B cell (primary cell): ENCODE measurements around the gene CALN1. TPM values are rescaled to one million over a fixed set of nuclear protein-coding genes. Genes with fewer than 3 reads are reported as not detected.

Experiments used
- ATAC-seq: fragments of 200-7000 bp; cut with Tn5 transposase; one replicate; pipeline ENCODE4 v1.10.0; 2021; ENCODE audit warnings: low read depth, mild to moderate bottlenecking, moderate number of reproducible peaks, moderate library complexity
- CTCF ChIA-PET: fragments of 350-600 bp; sonication (Branson Sonifier 250); formaldehyde crosslinking; loops from one replicate; lab custom pipeline; 2021; ENCODE audit warnings: antibody characterized with exemption, inconsistent platforms; lab: Charles Lee
- POLR2A ChIA-PET: fragments of 350-600 bp; sonication (Branson Sonifier 250); formaldehyde crosslinking; loops from one replicate; lab custom pipeline; 2021; ENCODE audit warnings: antibody characterized with exemption; lab: Charles Lee
- DNase-seq: peaks from one replicate; pipeline ENCODE4 v3.0.0; 2013
- H2AFZ ChIP-seq: 2 replicates; pipeline ENCODE4 v1.6.1; 2012; ENCODE audit warnings: mild to moderate bottlenecking, low read depth, low read length; ENCODE audit not compliant: insufficient read depth, poor library complexity, severe bottlenecking
- H3K27ac ChIP-seq, 2 donors: 1 replicate in 1 of 2; 2 replicates in 1 of 2; pipeline ENCODE4 v1.5.1; 2012 to 2013; ENCODE audit warnings: low read length in 2 of 2, mild to moderate bottlenecking in 2 of 2, moderate library complexity in 1 of 2
- H3K27me3 ChIP-seq, 4 experiments: fragments of 200-600 bp in 1 of 4; sonication (generic) in 1 of 4; replicated peaks in 1 of 4; 1 replicate in 2 of 4; 2 replicates in 2 of 4; pipeline versions ENCODE4 v1.6.1 to v1.7.0; 2013 to 2016; ENCODE audit warnings: low read length in 3 of 4, mild to moderate bottlenecking in 2 of 4, mixed read lengths in 1 of 4, moderate library complexity in 1 of 4; ENCODE audit not compliant: insufficient read depth in 4 of 4, control insufficient read depth in 3 of 4; ENCODE audit errors: control extremely low read depth in 1 of 4
- H3K36me3 ChIP-seq, 2 experiments: replicated peaks in 1 of 2; 1 replicate in 1 of 2; 2 replicates in 1 of 2; pipeline versions ENCODE4 v1.6.1 to v1.7.1; 2013; ENCODE audit warnings: low read length in 1 of 2; ENCODE audit not compliant: insufficient read depth in 2 of 2, control insufficient read depth in 1 of 2; ENCODE audit errors: control extremely low read depth in 1 of 2, extremely low read depth in 1 of 2
- H3K4me1 ChIP-seq, 2 donors: fragments of 200-600 bp in 1 of 2; sonication (generic) in 1 of 2; 1 replicate in 1 of 2; 2 replicates in 1 of 2; pipeline versions ENCODE4 v1.5.1 to v1.6.1; 2013 to 2017; ENCODE audit warnings: low read length in 2 of 2; ENCODE audit not compliant: control insufficient read depth in 2 of 2, insufficient read depth in 2 of 2
- H3K4me2 ChIP-seq: replicated peaks from 2 replicates; pipeline ENCODE3; 2012; ENCODE audit warnings: mild to moderate bottlenecking, low read depth, low read length; ENCODE audit not compliant: poor library complexity, severe bottlenecking
- H3K4me3 ChIP-seq, 5 experiments: fragments of 200-600 bp in 1 of 5; sonication (generic) in 1 of 5; 1 replicate in 3 of 5; 2 replicates in 2 of 5; pipeline versions ENCODE4 v1.5.1 to v1.7.0; 2011 to 2016; ENCODE audit warnings: low read length in 4 of 5, mild to moderate bottlenecking in 4 of 5, low read depth in 2 of 5, control low read depth in 1 of 5, moderate library complexity in 1 of 5; ENCODE audit not compliant: insufficient read depth in 1 of 5; ENCODE audit errors: control extremely low read depth in 1 of 5, extremely low read depth in 1 of 5
- H3K79me2 ChIP-seq: fragments of 200-600 bp; sonication (generic); one replicate; pipeline ENCODE4 v1.6.0; 2016; ENCODE audit warnings: low read length; ENCODE audit not compliant: control insufficient read depth, insufficient read depth
- H3K9ac ChIP-seq: fragments of 200-600 bp; sonication (generic); 2 replicates; pipeline ENCODE4 v1.6.1; 2017; ENCODE audit warnings: mild to moderate bottlenecking, low read length, moderate library complexity
- H3K9me3 ChIP-seq, 3 donors: one replicate each; pipeline versions ENCODE4 v1.6.1 to v1.7.1; 2013; ENCODE audit warnings: low read length in 2 of 3; ENCODE audit not compliant: control insufficient read depth in 2 of 3, insufficient read depth in 1 of 3; ENCODE audit errors: control extremely low read depth in 1 of 3
- H4K20me1 ChIP-seq: 2 replicates; pipeline ENCODE4 v1.6.0; 2012; ENCODE audit warnings: mild to moderate bottlenecking, low read length; ENCODE audit not compliant: insufficient read depth, control insufficient read depth, poor library complexity, severe bottlenecking
- H3K27ac Mint-ChIP-seq: one replicate; pipeline ENCODE4 v1.8.0; 2021; ENCODE audit warnings: mixed read lengths
- H3K27me3 Mint-ChIP-seq: one replicate; pipeline ENCODE4 v1.8.0; 2021; ENCODE audit warnings: mixed read lengths
- H3K4me1 Mint-ChIP-seq: one replicate; pipeline ENCODE4 v1.8.0; 2021; ENCODE audit warnings: mixed read lengths
- H3K4me3 Mint-ChIP-seq: one replicate; pipeline ENCODE4 v1.8.0; 2021; ENCODE audit warnings: mixed read lengths
- H3K9me3 Mint-ChIP-seq: one replicate; pipeline ENCODE4 v1.8.0; 2022; ENCODE audit warnings: mixed read lengths; ENCODE audit not compliant: insufficient read depth
- EZH2 ChIP-seq: IDR thresholded peaks from 2 replicates; pipeline ENCODE4 v1.6.1; 2012; ENCODE audit warnings: borderline replicate concordance, low read depth, mild to moderate bottlenecking, moderate library complexity, low read length; ENCODE audit not compliant: insufficient read depth, poor library complexity, severe bottlenecking
- WGBS: methylation state at CpG from one replicate; pipeline ENCODE4 v1.1.5; 2013; ENCODE audit warnings: missing lambda C conversion rate; ENCODE audit not compliant: insufficient coverage; 5-methylcytosine and 5-hydroxymethylcytosine counted together
- intact Hi-C: fragments of 100-400 bp; cut with micrococcal nuclease; formaldehyde crosslinking; loops from one replicate; pipeline ENCODE4 v1.10.0; 2022
- polyA plus RNA-seq: library from polyadenylated mRNA; depleted of rRNA; stranded (reverse); fragments of >200 nt; gene quantifications from 2 replicates; pipeline ENCODE4 v1.2.3, GENCODE V29; 2012
- total RNA-seq, 2 donors: library from RNA; stranded (reverse); fragments of 120-200 nt in 1 of 2; gene quantifications; 1 replicate in 1 of 2; 2 replicates in 1 of 2; pipeline versions ENCODE4 v1.2.3 to v1.2.4, GENCODE V29; 2013 to 2022
- TF ChIP-seq, protein P1 (sequence below): fragments of 200-600 bp; IDR thresholded peaks from one replicate; pipeline ENCODE4 v1.8.0; 2022; ENCODE audit warnings: antibody characterized with exemption, mild to moderate bottlenecking

Gene CALN1
- total and polyA plus RNA-seq, 2 donors (not counting 1 experiment from before 2014, with no cell fraction given) = not detected

- WGBS = 100% methylated on average over 3 of the region's 4 CpGs
- POLR2A ChIA-PET = no interaction called here
- H3K4me3 Mint-ChIP-seq = no peak overlapping the region
- H3K27me3 Mint-ChIP-seq = no peaks in the 10 kb centered on the region
- ATAC-seq (no peak), DNase-seq (no peak)
- Histone ChIP-seq H3K4me2 (no peak overlapping the region), H4K20me1 (no peaks in the 10 kb centered on the region), H3K4me3 (no peak overlapping the region), H3K27me3 (no peaks in the 10 kb centered on the region), H3K36me3 (no peaks in the 10 kb centered on the region), H2AFZ (no peak overlapping the region), H3K27ac (no peak overlapping the region), H3K4me1 (no peaks in the 10 kb centered on the region), H3K9ac (no peak overlapping the region), H3K79me2 (no peaks in the 10 kb centered on the region), H3K9me3 (peaks cover 0 to 3% (median 0%) of the 10 kb centered on the region in 3 donors)
- intact Hi-C loops = no loop called here
- peaks cover 2% of the 10 kb centered on the region for H3K9me3 Mint-ChIP-seq
- no peak overlapping the region for H3K27ac Mint-ChIP-seq
- no peaks in the 10 kb centered on the region for H3K4me1 Mint-ChIP-seq
- CTCF ChIA-PET = no interaction called here
- TF ChIP-seq, protein P1, sequence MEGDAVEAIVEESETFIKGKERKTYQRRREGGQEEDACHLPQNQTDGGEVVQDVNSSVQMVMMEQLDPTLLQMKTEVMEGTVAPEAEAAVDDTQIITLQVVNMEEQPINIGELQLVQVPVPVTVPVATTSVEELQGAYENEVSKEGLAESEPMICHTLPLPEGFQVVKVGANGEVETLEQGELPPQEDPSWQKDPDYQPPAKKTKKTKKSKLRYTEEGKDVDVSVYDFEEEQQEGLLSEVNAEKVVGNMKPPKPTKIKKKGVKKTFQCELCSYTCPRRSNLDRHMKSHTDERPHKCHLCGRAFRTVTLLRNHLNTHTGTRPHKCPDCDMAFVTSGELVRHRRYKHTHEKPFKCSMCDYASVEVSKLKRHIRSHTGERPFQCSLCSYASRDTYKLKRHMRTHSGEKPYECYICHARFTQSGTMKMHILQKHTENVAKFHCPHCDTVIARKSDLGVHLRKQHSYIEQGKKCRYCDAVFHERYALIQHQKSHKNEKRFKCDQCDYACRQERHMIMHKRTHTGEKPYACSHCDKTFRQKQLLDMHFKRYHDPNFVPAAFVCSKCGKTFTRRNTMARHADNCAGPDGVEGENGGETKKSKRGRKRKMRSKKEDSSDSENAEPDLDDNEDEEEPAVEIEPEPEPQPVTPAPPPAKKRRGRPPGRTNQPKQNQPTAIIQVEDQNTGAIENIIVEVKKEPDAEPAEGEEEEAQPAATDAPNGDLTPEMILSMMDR = no peak
- no peak for TF ChIP-seq EZH2
These were observed 450.9 kb downstream of the CALN1 start for GRCh38 chr7:71961283-71961682.

GRCh38 chr7:71942115-71942514 is 470.0 kb downstream of the CALN1 start:
- no peaks in the 10 kb centered on the region for H3K79me2 ChIP-seq
- no peak for TF ChIP-seq EZH2
- TF ChIP-seq, protein P1 = no peak
- no peaks in the 10 kb centered on the region for H4K20me1 ChIP-seq
- peaks cover 0 to 9% (median 0%) of the 10 kb centered on the region in 3 donors for H3K9me3 ChIP-seq
- no peak overlapping the region for H3K4me3 Mint-ChIP-seq
- no peak overlapping the region for H3K4me3 ChIP-seq
- no peak for ATAC-seq
- no peak overlapping the region for H3K9ac ChIP-seq
- no peaks in the 10 kb centered on the region for H3K27me3 Mint-ChIP-seq
- intact Hi-C loops = no loop called here
- H3K4me1 ChIP-seq = no peaks in the 10 kb centered on the region
- H3K4me1 Mint-ChIP-seq = no peaks in the 10 kb centered on the region
- H2AFZ ChIP-seq = no peak overlapping the region
- H3K4me2 ChIP-seq = no peak overlapping the region
- ChIA-PET CTCF (no interaction called here), POLR2A (no interaction called here)
- H3K27ac ChIP-seq = no peak overlapping the region
- no peak overlapping the region for H3K27ac Mint-ChIP-seq
- H3K27me3 ChIP-seq = no peaks in the 10 kb centered on the region
- H3K36me3 ChIP-seq = no peaks in the 10 kb centered on the region
- H3K9me3 Mint-ChIP-seq = no peaks in the 10 kb centered on the region
- WGBS = 97% methylated on average over 11 of the region's 17 CpGs
- DNase-seq = no peak
